ENCODE measurements around the gene LRP6. TPM values are rescaled to one million over a fixed set of nuclear protein-coding genes. Genes with fewer than 3 reads are reported as not detected.

LRP6 gene
- total RNA-seq, 1 donor from 2014 or later = 56.2 TPM

- Mint-ChIP-seq H3K4me3 (no peak overlapping the region), H3K27me3 (ENCODE audit: low read depth) (no peaks in the 10 kb centered on the region), H3K27ac (ENCODE audit: unreplicated experiment) (no peak overlapping the region), H3K4me1 (peaks cover 39% of the 10 kb centered on the region), H3K9me3 (peaks cover 5% of the 10 kb centered on the region), H3K36me3 (ENCODE audit: low read depth) (peaks cover 55% of the 10 kb centered on the region)
- no peak for DNase-seq (ENCODE audit: low read depth, low spot score)
- TF ChIP-seq CTCF (conservative IDR thresholded peaks at IDR 0.05) = no peak
These were observed 71.3 kb downstream of the LRP6 start for GRCh38 chr12:12195516-12195915.

GRCh38 chr12:12195081-12195480 is 71.8 kb downstream of the LRP6 start:
- no peak for DNase-seq (ENCODE audit: low read depth, low spot score)
- peaks cover 5% of the 10 kb centered on the region for H3K9me3 Mint-ChIP-seq
- H3K27ac Mint-ChIP-seq (ENCODE audit: unreplicated experiment) = no peak overlapping the region
- H3K36me3 Mint-ChIP-seq (ENCODE audit: low read depth) = peaks cover 51% of the 10 kb centered on the region
- no peaks in the 10 kb centered on the region for H3K27me3 Mint-ChIP-seq (ENCODE audit: low read depth)
- H3K4me1 Mint-ChIP-seq = peaks cover 35% of the 10 kb centered on the region
- H3K4me3 Mint-ChIP-seq = no peak overlapping the region
- no peak for TF ChIP-seq CTCF (conservative IDR thresholded peaks at IDR 0.05)

- no peak for TF ChIP-seq CTCF (conservative IDR thresholded peaks at IDR 0.05)
- peaks cover 31% of the 10 kb centered on the region for H3K4me1 Mint-ChIP-seq
- H3K36me3 Mint-ChIP-seq (ENCODE audit: low read depth) = peaks cover 47% of the 10 kb centered on the region
- DNase-seq (ENCODE audit: low read depth, low spot score) = no peak
- no peak overlapping the region for H3K27ac Mint-ChIP-seq (ENCODE audit: unreplicated experiment)
- peaks cover 5% of the 10 kb centered on the region for H3K9me3 Mint-ChIP-seq
- H3K27me3 Mint-ChIP-seq (ENCODE audit: low read depth) = no peaks in the 10 kb centered on the region
- H3K4me3 Mint-ChIP-seq = no peak overlapping the region
These were observed 72.6 kb downstream of the LRP6 start for GRCh38 chr12:12194206-12194605.

- Mint-ChIP-seq H3K27me3 (ENCODE audit: low read depth) (no peaks in the 10 kb centered on the region), H3K27ac (ENCODE audit: unreplicated experiment) (no peak overlapping the region), H3K36me3 (ENCODE audit: low read depth) (peaks cover 26% of the 10 kb centered on the region), H3K4me1 (peaks cover 33% of the 10 kb centered on the region), H3K4me3 (no peak overlapping the region), H3K9me3 (peaks cover 3% of the 10 kb centered on the region)
- no peak for TF ChIP-seq CTCF (conservative IDR thresholded peaks at IDR 0.05)
- no peak for DNase-seq (ENCODE audit: low read depth, low spot score)
These were observed 75.8 kb downstream of the LRP6 start for GRCh38 chr12:12191008-12191407.

GRCh38 chr12:12190087-12190809 is 76.6 kb downstream of the LRP6 start:
- Mint-ChIP-seq H3K27me3 (ENCODE audit: low read depth) (no peaks in the 10 kb centered on the region), H3K4me1 (peaks cover 36% of the 10 kb centered on the region), H3K27ac (ENCODE audit: unreplicated experiment) (no peak overlapping the region), H3K4me3 (no peak overlapping the region), H3K36me3 (ENCODE audit: low read depth) (peaks cover 19% of the 10 kb centered on the region), H3K9me3 (peaks cover 3% of the 10 kb centered on the region)
- TF ChIP-seq CTCF (conservative IDR thresholded peaks at IDR 0.05) = no peak
- DNase-seq (ENCODE audit: low read depth, low spot score) = no peak
